HepG2 (cell line): Measurements from ENCODE around the gene MTHFD2L. TPM values are rescaled to one million over a fixed set of nuclear protein-coding genes. Genes with fewer than 3 reads are reported as not detected.

Experiments
- AGO1 ChIP-seq: fragments of 200-400 bp; formaldehyde crosslinking; IDR thresholded peaks from 2 replicates; pipeline ENCODE4 v1.6.1; 2017; ENCODE audit warnings: mild to moderate bottlenecking, low read depth, low read length, moderate library complexity; ENCODE audit not compliant: poor library complexity, severe bottlenecking
- ATF3 ChIP-seq: sonication (generic); formaldehyde crosslinking; IDR thresholded peaks from 2 replicates; pipeline ENCODE4 v1.4.0; 2020; ENCODE audit warnings: missing genetic modification reagents
- CREM ChIP-seq, 2 experiments: sonication (generic) in 1 of 2; formaldehyde crosslinking in 1 of 2; IDR thresholded peaks; 2 replicates each; pipeline versions ENCODE4 v1.4.0 to v1.6.1; 2016 to 2020; ENCODE audit warnings: antibody characterized with exemption in 1 of 2, mild to moderate bottlenecking in 1 of 2, missing genetic modification reagents in 1 of 2
- FOXA1 ChIP-seq, 2 experiments: fragments of 450-650 bp in 1 of 2; sonication (generic) in 1 of 2; formaldehyde crosslinking in 1 of 2; IDR thresholded peaks; 2 replicates each; pipeline versions ENCODE4 v1.4.0 to v1.6.1; 2016 to 2020; ENCODE audit warnings: missing genetic modification reagents in 1 of 2
- GPN1 ChIP-seq: sonication (generic); formaldehyde crosslinking; IDR thresholded peaks from 2 replicates; pipeline ENCODE4 v1.5.1; 2020; ENCODE audit warnings: missing genetic modification reagents, borderline replicate concordance
- HHEX ChIP-seq: IDR thresholded peaks from 2 replicates; pipeline ENCODE4 v1.6.1; 2016; ENCODE audit warnings: control low read depth
- LCORL ChIP-seq, 2 experiments: fragments of 450-650 bp in 1 of 2; sonication (generic) in 1 of 2; formaldehyde crosslinking in 1 of 2; IDR thresholded peaks; 2 replicates each; pipeline versions ENCODE4 v1.5.0 to v1.6.1; 2017 to 2020; ENCODE audit warnings: antibody characterized with exemption in 1 of 2, missing genetic modification reagents in 1 of 2
- MAF1 ChIP-seq: sonication (generic); formaldehyde crosslinking; IDR thresholded peaks from 2 replicates; pipeline ENCODE4 v1.5.0; 2020; ENCODE audit warnings: missing genetic modification reagents, borderline replicate concordance
- MAFF ChIP-seq: IDR thresholded peaks from 2 replicates; pipeline ENCODE4 v1.6.1; 2011; ENCODE audit warnings: low read depth, low read length, improper control_type of control experiment
- MBD4 ChIP-seq: IDR thresholded peaks from 2 replicates; pipeline ENCODE4 v1.6.1; 2012; ENCODE audit warnings: low read length, inconsistent platforms, borderline replicate concordance
- MIER3 ChIP-seq: IDR thresholded peaks from 2 replicates; pipeline ENCODE4 v1.6.1; 2016; ENCODE audit warnings: missing compliant biosample characterization, borderline replicate concordance
- MLLT10 ChIP-seq: sonication (generic); formaldehyde crosslinking; IDR thresholded peaks from 2 replicates; pipeline ENCODE4 v1.4.0; 2020; ENCODE audit warnings: missing genetic modification reagents
- NCOR1 ChIP-seq: fragments of 200-600 bp; sonication (generic); IDR thresholded peaks from 2 replicates; pipeline ENCODE4 v1.7.0; 2017; ENCODE audit warnings: antibody characterized with exemption, low read length, borderline replicate concordance
- POGK ChIP-seq: sonication (generic); formaldehyde crosslinking; conservative IDR thresholded peaks from 2 replicates; pipeline ENCODE4 v1.8.0; 2022; ENCODE audit warnings: mild to moderate bottlenecking, moderate library complexity, missing genetic modification reagents
- POLR2A ChIP-seq, 2 experiments: IDR thresholded peaks; 2 replicates each; pipeline ENCODE4 v1.6.1; 2011; ENCODE audit warnings: low read depth in 2 of 2, low read length in 2 of 2, mild to moderate bottlenecking in 1 of 2, moderate library complexity in 1 of 2; ENCODE audit not compliant: insufficient read depth in 1 of 2
- RAD51 ChIP-seq: fragments of 450-650 bp; IDR thresholded peaks from 2 replicates; pipeline ENCODE4 v1.6.1; 2016; ENCODE audit warnings: borderline replicate concordance
- RBAK ChIP-seq: sonication (generic); formaldehyde crosslinking; IDR thresholded peaks from 2 replicates; pipeline ENCODE4 v1.5.1; 2020; ENCODE audit warnings: mild to moderate bottlenecking, missing genetic modification reagents
- SIN3A ChIP-seq: IDR thresholded peaks from 2 replicates; pipeline ENCODE4 v1.6.1; 2011; ENCODE audit warnings: low read depth, mild to moderate bottlenecking, control low read depth, low read length, borderline replicate concordance
- SMC3 ChIP-seq: IDR thresholded peaks from 2 replicates; pipeline ENCODE4 v1.6.1; 2011; ENCODE audit warnings: low read length, improper control_type of control experiment
- SUZ12 ChIP-seq: fragments of 150-350 bp; IDR thresholded peaks from 2 replicates; pipeline ENCODE4 v1.6.1; 2014; ENCODE audit warnings: low read depth, low read length
- TARDBP ChIP-seq: sonication (generic); formaldehyde crosslinking; IDR thresholded peaks from 2 replicates; pipeline ENCODE4 v1.8.0; 2022; ENCODE audit warnings: mild to moderate bottlenecking, missing genetic modification reagents
- TBL1XR1 ChIP-seq: fragments of 150-350 bp; IDR thresholded peaks from 2 replicates; pipeline ENCODE4 v1.6.1; 2014; ENCODE audit warnings: borderline replicate concordance, low read length; ENCODE audit not compliant: partially characterized antibody
- TFDP1 ChIP-seq: IDR thresholded peaks from 2 replicates; pipeline ENCODE4 v1.6.1; 2016; ENCODE audit warnings: missing compliant biosample characterization, missing genetic modification reagents, borderline replicate concordance
- ZBTB42 ChIP-seq: sonication (generic); formaldehyde crosslinking; IDR thresholded peaks from 2 replicates; pipeline ENCODE4 v1.5.0; 2020; ENCODE audit warnings: mild to moderate bottlenecking, missing genetic modification reagents
- ZNF235 ChIP-seq: sonication (generic); formaldehyde crosslinking; IDR thresholded peaks from 2 replicates; pipeline ENCODE4 v1.8.1; 2023; ENCODE audit warnings: mild to moderate bottlenecking, missing genetic modification reagents, borderline replicate concordance
- ZNF34 ChIP-seq: sonication (generic); formaldehyde crosslinking; IDR thresholded peaks from 2 replicates; pipeline ENCODE4 v1.4.0; 2020; ENCODE audit warnings: mild to moderate bottlenecking, missing genetic modification reagents, borderline replicate concordance
- ZNF614 ChIP-seq: IDR thresholded peaks from 2 replicates; pipeline ENCODE4 v1.6.1; 2018; ENCODE audit warnings: missing biosample characterization, missing genetic modification reagents, inconsistent platforms, borderline replicate concordance
- ZNF644 ChIP-seq: IDR thresholded peaks from 2 replicates; pipeline ENCODE4 v1.6.1; 2016; ENCODE audit warnings: low read depth
- ZNF720 ChIP-seq: sonication (generic); formaldehyde crosslinking; IDR thresholded peaks from 2 replicates; pipeline ENCODE4 v1.4.0; 2020; ENCODE audit warnings: missing genetic modification reagents
- ZNF740 ChIP-seq: sonication (generic); formaldehyde crosslinking; IDR thresholded peaks from 2 replicates; pipeline ENCODE4 v1.4.0; 2020; ENCODE audit warnings: missing genetic modification reagents
- polyA plus RNA-seq, 8 experiments: library from polyadenylated mRNA; depleted of rRNA in 3 of 8; stranded (reverse) in 7 of 8; unstranded in 1 of 8; fragments of >200 nt; fragmentation: Illumina TruSeq in 4 of 8; extraction: Trizol in 4 of 8; gene quantifications; 2 replicates each; pipeline versions ENCODE4 v1.2.1 to v1.2.3, GENCODE V29; 2011 to 2016; ENCODE audit warnings: low read depth in 4 of 8, missing spikeins in 1 of 8, mixed read lengths in 1 of 8; ENCODE audit not compliant: insufficient read depth in 1 of 8
- total RNA-seq, 5 experiments: library from RNA; depleted of rRNA; stranded (reverse); fragments of >200 nt; fragmentation: Illumina TruSeq; extraction: Trizol; gene quantifications; 2 replicates each; pipeline ENCODE4 v1.2.3, GENCODE V29; 2016; ENCODE audit warnings: low read depth in 1 of 5

MTHFD2L gene
- total and polyA plus RNA-seq, 2 of the 13 experiments (the other 11 are each of a cell fraction or from before 2014, with no cell fraction given) = 10.5 to 14.9 TPM

GRCh38 chr4:74190919-74191397 lies 33.0 kb downstream of the MTHFD2L start (continued):
- TF ChIP-seq AGO1 = no peak
- TF ChIP-seq MAF1 = no peak
- no peak for TF ChIP-seq GPN1 (CRISPR knock-in tag)
- TF ChIP-seq TARDBP (CRISPR knock-in tag) = 0 out of 2 replicates have a peak, but pooled peaks have one; percentile 32
- TF ChIP-seq ATF3 = no peak
- TF ChIP-seq ZBTB42 (CRISPR knock-in tag) = no peak
- TF ChIP-seq SIN3A = no peak
- peak; percentile 96 for TF ChIP-seq ZNF644 (CRISPR knock-in tag)
- TF ChIP-seq LCORL (IDR thresholded peaks at IDR 0.05) = no peak
- TF ChIP-seq LCORL (CRISPR knock-in tag; IDR thresholded peaks at IDR 0.05) = no peak
- TF ChIP-seq TFDP1 (CRISPR knock-in tag) = no peak
- TF ChIP-seq MLLT10 = no peak
- TF ChIP-seq MIER3 (CRISPR knock-in tag) = peak; percentile 50; the same call in 1 of the 2 replicates
- peak; percentile 62; the same call in 1 of the 2 replicates for TF ChIP-seq NCOR1
- TF ChIP-seq FOXA1 (IDR thresholded peaks at IDR 0.05) = peak; percentile 80
- peak; percentile 70 for TF ChIP-seq FOXA1 (CRISPR knock-in tag; IDR thresholded peaks at IDR 0.05)
- TF ChIP-seq SUZ12 = no peak
- no peak for TF ChIP-seq ZNF720 (CRISPR knock-in tag)
- peak; percentile 53 for TF ChIP-seq CREM (IDR thresholded peaks at IDR 0.05)
- TF ChIP-seq CREM (CRISPR knock-in tag; IDR thresholded peaks at IDR 0.05) = no peak
- TF ChIP-seq ZNF614 (CRISPR knock-in tag) = no peak
- peak; percentile 44; the same call in 1 of the 2 replicates for TF ChIP-seq MBD4
- no peak for TF ChIP-seq SMC3
- no peak for TF ChIP-seq POGK (CRISPR knock-in tag)
- TF ChIP-seq POLR2A (IDR thresholded peaks at IDR 0.05; ENCODE audit: insufficient read depth in 1 of 2, low read depth in 2 of 2, low read length in 2 of 2) = no peak
- peak; percentile 83 for TF ChIP-seq HHEX (CRISPR knock-in tag)
- no peak for TF ChIP-seq ZNF34 (CRISPR knock-in tag)
- no peak for TF ChIP-seq RBAK (CRISPR knock-in tag)
- no peak for TF ChIP-seq ZNF740 (CRISPR knock-in tag)
- no peak for TF ChIP-seq RAD51
- TF ChIP-seq TBL1XR1 = no peak
- TF ChIP-seq MAFF = no peak
- TF ChIP-seq ZNF235 (CRISPR knock-in tag) = no peak
